LNCAP (cell line): ENCODE measurements around the gene TAS2R30.

Experiments
- TF ChIP-seq, protein P1 (sequence below): fragments of 450-650 bp; IDR thresholded peaks from 2 replicates; pipeline ENCODE4 v1.5.1; 2017; ENCODE audit warnings: mild to moderate bottlenecking

The TAS2R30 gene

DNA sequence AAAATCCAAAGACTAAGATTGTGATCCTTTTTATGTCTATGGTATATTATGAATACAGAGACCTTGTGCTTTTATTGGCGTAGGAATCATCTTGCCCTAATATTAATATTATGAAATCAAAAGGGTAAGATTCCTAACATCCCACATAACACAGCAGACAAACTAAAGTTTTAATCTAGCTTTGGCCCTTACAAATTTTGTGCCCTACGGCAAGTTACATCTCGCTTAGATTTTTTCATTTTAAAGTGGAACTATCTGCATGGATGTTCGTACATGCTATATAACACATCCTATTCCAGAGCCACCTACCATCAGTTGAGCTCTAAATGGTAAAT is 36.3 kb upstream of the TAS2R30 start:
- TF ChIP-seq, protein P1, sequence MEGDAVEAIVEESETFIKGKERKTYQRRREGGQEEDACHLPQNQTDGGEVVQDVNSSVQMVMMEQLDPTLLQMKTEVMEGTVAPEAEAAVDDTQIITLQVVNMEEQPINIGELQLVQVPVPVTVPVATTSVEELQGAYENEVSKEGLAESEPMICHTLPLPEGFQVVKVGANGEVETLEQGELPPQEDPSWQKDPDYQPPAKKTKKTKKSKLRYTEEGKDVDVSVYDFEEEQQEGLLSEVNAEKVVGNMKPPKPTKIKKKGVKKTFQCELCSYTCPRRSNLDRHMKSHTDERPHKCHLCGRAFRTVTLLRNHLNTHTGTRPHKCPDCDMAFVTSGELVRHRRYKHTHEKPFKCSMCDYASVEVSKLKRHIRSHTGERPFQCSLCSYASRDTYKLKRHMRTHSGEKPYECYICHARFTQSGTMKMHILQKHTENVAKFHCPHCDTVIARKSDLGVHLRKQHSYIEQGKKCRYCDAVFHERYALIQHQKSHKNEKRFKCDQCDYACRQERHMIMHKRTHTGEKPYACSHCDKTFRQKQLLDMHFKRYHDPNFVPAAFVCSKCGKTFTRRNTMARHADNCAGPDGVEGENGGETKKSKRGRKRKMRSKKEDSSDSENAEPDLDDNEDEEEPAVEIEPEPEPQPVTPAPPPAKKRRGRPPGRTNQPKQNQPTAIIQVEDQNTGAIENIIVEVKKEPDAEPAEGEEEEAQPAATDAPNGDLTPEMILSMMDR = no peak

DNA sequence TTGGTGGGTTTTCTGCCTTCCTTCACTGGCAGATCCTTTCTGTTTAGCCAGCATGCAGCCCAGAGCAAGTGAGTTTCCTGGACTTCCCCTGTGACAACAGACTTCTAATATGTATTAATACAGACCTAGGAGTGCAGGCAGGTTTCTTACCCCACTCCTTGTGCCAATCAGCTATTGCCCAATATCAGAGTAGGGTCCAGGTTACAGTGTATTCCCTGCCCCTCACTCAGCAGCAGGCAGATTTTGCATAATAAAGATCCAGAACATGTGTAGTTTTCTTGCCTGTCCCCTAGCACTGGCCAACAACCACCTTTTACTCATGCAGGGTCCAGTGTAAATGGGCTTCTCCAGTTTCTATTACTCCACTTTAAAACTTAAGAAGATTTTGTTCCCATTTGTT is 31.9 kb upstream of the TAS2R30 start:
- TF ChIP-seq, protein P1 = no peak

DNA sequence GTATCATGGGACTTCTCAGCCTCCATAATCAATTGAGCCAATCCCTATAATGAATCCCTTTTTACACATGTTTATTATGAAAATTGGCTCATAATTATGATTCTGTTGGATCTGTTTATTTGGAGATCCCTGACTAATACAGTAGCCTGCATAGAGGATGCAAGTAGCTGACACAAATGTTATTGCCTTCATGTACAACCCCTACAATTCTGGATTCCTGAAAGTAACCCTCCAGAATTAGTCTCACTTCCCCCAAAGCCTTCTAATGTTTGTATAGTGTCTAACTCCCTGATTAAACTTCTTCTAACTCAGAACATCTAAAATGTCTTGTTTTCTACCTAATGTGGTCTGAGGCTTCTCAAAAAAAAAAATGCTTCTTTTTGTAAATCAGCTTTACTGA is 29.9 kb upstream of the TAS2R30 start:
- TF ChIP-seq, protein P1 = no peak

DNA sequence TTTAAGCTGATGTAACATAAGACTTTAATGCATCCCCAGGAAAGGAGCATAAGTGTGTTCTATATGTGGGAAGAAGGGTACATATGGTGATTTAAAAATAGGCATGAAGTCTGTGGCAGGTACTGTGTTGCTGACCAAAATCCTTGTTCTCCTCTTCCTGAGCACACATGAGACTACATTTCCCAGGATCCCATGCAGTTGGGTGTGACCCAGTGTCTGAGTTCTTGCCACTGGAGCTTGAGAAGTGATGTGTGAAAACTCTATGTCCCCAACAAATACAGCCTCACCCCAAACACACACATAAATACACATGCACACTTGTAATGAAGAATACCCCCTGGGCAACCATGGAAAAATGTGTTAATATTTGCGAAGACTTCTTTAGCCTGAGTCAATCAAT is 28.1 kb upstream of the TAS2R30 start:
- TF ChIP-seq, protein P1 = no peak

DNA sequence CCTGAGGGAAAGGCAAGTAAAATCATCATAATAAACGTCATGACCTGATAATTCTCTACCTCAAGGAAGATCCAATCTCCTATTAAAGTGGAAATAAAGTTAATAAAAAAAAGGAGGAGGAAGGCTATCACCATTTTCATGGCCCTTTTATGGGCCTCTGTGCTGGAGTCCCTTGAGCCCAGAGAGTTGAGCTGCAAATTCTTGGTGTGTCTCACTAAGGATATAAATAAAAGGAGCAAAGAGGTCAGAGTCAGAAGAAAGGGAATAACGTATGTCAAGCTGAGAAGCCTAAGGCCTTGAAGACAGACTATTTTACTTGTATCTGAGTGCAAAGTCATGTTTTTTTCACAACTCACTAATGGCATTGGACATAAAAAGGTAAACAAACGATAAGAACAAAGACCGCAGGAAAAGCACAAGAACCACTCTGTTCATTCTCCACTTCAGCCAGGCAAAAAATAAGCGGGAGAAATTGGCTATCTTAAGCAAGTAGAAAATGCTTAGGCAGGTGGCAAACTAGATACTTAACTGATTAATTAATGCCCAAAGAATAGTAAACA is 24.5 kb upstream of the TAS2R30 start:
- TF ChIP-seq, protein P1 = no peak

DNA sequence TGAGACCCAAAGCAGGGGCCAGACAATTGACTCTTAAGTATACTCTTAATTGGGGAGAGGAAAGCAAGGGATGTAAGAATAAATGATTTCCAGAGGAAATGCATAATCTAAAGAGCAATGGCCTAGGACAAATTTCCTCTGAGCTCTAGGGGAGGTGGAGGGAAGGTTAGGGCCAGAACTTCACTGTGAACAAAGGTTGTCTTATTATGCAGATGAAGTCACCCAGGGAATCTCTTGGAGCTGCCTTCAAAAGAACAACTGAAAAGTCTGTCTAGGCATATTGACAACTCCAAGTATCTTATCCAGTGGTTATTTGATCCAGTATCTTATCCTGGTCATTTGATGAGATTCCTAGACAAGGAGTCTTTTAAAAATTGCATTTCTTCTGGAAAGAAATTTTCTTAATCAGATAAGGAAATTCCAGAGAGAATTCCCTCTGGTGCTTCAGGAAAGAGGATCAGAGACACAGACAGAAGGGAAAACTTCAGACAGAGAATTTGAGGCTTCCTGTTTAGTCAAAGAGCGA is 20.0 kb upstream of the TAS2R30 start:
- TF ChIP-seq, protein P1 = no peak

DNA sequence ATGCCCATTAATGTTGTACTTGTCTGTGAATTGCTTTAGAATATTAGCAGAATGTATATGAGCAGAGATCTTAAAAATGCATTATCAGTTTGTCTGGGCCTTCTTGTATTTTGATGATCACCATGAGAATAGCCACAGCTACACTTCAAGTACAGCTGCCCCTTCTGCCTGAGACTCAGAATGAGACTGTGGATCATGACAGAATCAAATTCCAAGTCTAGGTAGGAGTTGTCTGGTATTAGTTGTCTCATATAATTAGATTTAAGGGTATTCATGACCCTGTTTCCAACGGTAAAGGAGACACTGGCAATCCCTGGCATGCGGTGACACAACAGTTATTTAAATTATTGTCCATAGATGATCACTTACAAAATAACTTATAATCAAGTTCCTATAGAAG is 18.3 kb upstream of the TAS2R30 start:
- TF ChIP-seq, protein P1 = no peak

DNA sequence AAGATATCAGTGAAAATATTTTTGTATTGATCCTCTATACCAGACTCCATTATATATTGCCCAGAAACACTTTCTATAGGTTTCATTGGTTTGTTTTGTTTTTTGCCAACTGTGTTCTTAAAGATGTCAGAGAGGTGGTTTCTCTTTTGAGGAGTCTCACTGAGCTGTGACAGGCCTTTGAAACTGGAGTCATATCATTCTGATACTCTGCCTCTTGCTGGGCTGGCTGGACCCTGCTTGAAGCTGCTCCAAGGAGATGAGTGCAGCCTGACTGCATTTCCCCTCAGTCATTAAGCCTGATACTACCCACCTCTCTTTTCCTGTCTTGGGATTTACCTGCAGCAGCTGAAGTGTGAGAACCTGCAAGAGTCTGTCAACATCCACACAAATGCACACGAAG is 16.4 kb upstream of the TAS2R30 start:
- TF ChIP-seq, protein P1 = no peak
